Measurements from ENCODE around the gene MAGEA1. TPM values are rescaled to one million over a fixed set of nuclear protein-coding genes. Genes with fewer than 3 reads are reported as not detected.

Gene MAGEA1
- not detected in 2 replicates for total RNA-seq

DNA sequence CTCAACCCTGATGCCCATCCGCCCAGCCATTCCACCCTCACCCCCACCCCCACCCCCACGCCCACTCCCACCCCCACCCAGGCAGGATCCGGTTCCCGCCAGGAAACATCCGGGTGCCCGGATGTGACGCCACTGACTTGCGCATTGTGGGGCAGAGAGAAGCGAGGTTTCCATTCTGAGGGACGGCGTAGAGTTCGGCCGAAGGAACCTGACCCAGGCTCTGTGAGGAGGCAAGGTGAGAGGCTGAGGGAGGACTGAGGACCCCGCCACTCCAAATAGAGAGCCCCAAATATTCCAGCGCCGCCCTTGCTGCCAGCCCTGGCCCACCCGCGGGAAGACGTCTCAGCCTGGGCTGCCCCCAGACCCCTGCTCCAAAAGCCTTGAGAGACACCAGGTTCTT lies at the start of gene MAGEA1:
TSS of gene MAGEA1 (plus strand) at position 154 of the 400 bp plus-strand sequence. CDS start 3,106 bp downstream, outside the sequence.

Other genes starting within 250 kb of the MAGEA1 start
- not detected in 2 replicates for gene PNMA5, start 185.2 kb upstream of the MAGEA1 start, total RNA-seq
- gene PNMA3, start 122.8 kb upstream of the MAGEA1 start, total RNA-seq, result 0.09 and 0.89 TPM in 2 replicates
- gene PNMA6A, start 106.8 kb upstream of the MAGEA1 start, total RNA-seq, result 2.0 and 3.9 TPM in 2 replicates
- gene PNMA6F, start 142.5 kb downstream of the MAGEA1 start, total RNA-seq, result not detected in 2 replicates
- gene ZNF275, start 154.9 kb downstream of the MAGEA1 start, total RNA-seq, result 9.8 and 16.1 TPM in 2 replicates
- not detected in 2 replicates for gene PNMA6E, start 222.1 kb downstream of the MAGEA1 start, total RNA-seq
- gene ZFP92, start 232.2 kb downstream of the MAGEA1 start, total RNA-seq, result 0.83 and 1.5 TPM in 2 replicates

Data from smooth muscle cell of the umbilical artery (primary cell).